GM18505 (cell line): ENCODE measurements around the gene FRAS1.
"Not testable (repeated sequence)": the region's sequence is repeated elsewhere in the genome, so short reads cannot be mapped to it uniquely, and the experiment has no call there.

ENCODE experiments used
- ATAC-seq: cut with Tn5 transposase; IDR thresholded peaks from one replicate; pipeline ENCODE4 v1.9.1; 2021; ENCODE audit not compliant: unreplicated experiment
- POLR2A ChIP-seq: IDR thresholded peaks from 4 replicates; pipeline ENCODE4 v1.6.1; 2011; ENCODE audit warnings: borderline replicate concordance; ENCODE audit not compliant: insufficient read depth, insufficient read length; ENCODE audit errors: extremely low read depth

The FRAS1 gene

DNA sequence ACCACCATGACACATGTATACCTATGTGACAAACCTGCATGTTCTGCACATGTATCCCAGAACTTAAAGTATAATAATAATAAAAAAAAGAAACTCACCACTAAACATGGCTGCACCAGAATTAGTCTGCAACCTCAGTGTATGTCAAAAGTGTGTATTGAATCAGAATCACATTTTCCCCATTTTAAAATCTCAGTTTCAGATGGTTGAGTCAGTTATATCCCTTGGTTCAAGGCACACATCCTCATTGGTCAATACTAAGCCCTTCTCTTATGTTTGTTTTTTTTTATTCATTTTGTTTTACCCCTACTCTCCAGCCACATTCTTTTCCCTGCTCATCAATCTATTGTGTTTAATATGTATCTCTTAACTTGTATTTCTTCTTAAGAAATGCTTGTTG lies 436.6 kb downstream of the FRAS1 start:
- no peak for ATAC-seq
- no peak for TF ChIP-seq POLR2A

DNA sequence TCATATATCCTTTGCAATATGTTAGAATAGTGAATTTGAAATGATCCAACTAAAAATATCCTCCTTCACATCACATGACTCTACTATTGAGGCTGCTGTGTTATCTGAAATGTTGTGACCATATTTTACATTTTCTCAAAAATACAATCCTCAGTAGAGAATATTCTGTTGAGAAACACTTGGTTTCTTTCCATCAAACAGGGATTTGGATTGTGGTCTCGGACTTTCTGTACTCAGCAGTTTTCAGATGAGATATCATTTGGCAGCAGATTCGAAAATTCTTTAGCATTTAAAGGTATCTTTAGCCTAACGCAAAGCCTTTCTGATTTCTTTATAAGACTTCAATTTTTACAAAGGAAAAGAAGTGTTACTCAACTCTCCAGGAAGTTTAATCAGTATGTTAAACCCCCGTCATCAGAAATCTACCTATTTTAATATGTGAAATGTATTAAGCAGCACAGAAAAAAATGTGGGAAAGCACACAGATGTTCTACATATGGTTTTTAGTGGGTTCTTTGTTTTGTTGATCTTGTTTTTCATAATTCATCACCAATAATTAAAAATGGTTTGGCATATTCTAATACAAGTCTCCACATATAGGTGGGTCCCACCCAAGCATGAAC lies 439.0 kb downstream of the FRAS1 start:
- no peak for TF ChIP-seq POLR2A
- ATAC-seq = no peak

- not testable (repeated sequence) for ATAC-seq
These were observed 449.1 kb downstream of the FRAS1 start for GRCh38 chr4:78506260-78506659.

DNA sequence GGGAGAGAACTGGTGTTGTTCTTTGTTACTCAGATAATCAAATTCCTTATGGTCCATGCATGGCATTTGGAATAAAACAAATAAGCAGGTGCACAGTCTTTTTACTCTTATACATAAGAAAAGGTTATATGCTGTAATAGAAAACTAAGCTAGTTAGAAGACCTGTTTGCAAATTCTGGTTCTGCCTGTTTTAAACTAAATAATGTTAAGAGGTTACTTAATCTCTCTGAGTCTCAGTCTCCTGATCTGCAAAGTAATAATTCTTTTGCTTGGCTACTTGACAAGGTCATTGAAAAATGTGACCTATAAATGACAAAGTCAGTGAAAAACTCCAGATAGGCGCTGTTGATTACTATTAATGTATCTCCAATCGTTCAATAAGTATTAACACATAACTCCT lies 451.9 kb downstream of the FRAS1 start:
- TF ChIP-seq POLR2A = no peak
- ATAC-seq = no peak

DNA sequence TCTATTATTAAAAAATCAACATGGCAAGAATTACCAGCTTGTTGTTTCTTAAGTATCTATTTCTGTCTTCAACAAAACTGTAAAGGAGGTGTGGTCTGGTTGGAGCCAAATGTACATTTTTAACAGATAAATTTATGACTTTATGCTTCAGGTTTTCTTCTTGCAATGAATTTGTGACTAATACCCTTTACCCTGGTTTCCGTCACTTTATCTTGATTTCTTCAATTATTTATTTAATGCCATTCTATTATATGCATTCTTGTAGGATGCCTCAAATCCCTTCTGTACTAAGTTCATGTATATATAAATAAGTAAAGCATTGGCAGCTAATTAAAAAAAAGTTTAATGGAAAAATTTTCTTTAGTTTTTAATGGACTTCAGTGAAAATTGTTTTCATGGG lies 453.0 kb downstream of the FRAS1 start:
- ATAC-seq = no peak
- TF ChIP-seq POLR2A = no peak

DNA sequence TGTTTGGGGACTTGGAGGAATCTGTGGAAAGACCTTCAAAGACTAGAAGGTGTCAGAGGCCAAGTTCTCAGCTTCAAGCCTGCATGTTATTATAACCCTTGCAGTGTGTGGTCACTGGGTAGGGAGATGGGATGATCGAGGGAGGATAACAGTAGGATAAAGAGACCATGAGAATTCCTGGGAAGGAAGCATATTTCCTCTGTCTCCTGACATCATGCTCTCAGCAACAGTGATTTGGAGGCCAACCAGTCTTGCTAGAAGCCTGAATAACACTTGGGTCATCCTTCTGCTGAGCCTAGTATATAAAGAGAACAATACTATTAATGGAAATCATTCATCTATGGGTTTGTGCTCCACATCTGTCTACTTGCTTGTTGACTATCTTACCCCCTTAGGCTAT lies 453.6 kb downstream of the FRAS1 start:
- no peak for ATAC-seq

GRCh38 chr4:78512357-78512920 lies 455.3 kb downstream of the FRAS1 start:
- TF ChIP-seq POLR2A = no peak
- ATAC-seq = no peak

More for the DNA sequence above, 453.6 kb downstream of the FRAS1 start:
- TF ChIP-seq POLR2A = no peak

- TF ChIP-seq POLR2A = no peak
- ATAC-seq = no peak
These were observed 456.4 kb downstream of the FRAS1 start for GRCh38 chr4:78513411-78513975.

GRCh38 chr4:78517050-78517652 lies 460.0 kb downstream of the FRAS1 start:
- no peak for ATAC-seq
- no peak for TF ChIP-seq POLR2A

DNA sequence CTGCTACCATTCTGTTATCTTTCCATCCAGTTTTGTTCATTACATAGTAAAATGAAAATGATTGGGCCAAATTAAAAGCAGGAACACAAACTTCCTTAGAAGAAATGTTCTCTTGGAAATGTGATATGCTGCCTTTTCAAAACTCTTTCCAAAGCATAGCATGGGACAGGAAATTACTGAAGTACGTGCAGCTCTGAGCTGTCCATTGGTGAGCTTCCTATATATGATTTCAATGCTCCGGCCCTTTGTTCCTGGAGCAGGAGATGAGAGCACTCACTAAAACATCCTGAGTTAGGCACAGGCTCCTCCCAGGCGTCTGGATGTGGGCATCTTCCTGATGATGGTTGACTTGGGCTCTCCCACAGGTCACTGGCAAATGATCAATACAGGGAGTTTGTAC lies 461.4 kb downstream of the FRAS1 start:
- TF ChIP-seq POLR2A = no peak
- ATAC-seq = no peak

- no peak for TF ChIP-seq POLR2A
- no peak for ATAC-seq
These were observed 462.8 kb downstream of the FRAS1 start for GRCh38 chr4:78519962-78520361.

- TF ChIP-seq POLR2A = no peak
- no peak for ATAC-seq
These were observed 463.7 kb downstream of the FRAS1 start for GRCh38 chr4:78520808-78521226.

DNA sequence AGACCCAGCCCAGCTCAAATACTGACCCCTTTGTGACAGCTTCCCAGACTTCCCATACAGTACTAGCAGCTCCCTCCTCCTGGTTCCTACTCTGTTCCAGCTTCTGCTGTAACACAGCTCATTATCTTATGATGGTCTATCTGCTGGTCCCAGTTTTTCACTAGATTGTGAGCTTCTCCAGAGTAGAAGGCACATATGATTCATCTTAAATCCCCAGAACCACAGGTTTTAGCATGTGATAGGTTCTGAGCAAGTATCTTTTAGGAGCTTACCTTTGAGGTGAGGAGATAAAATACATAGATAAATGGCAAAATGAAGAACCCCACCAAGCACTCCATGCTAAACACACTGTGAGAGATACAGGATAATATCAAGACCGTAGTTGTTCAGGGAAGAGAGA lies 466.9 kb downstream of the FRAS1 start:
- TF ChIP-seq POLR2A = no peak
- ATAC-seq = no peak

DNA sequence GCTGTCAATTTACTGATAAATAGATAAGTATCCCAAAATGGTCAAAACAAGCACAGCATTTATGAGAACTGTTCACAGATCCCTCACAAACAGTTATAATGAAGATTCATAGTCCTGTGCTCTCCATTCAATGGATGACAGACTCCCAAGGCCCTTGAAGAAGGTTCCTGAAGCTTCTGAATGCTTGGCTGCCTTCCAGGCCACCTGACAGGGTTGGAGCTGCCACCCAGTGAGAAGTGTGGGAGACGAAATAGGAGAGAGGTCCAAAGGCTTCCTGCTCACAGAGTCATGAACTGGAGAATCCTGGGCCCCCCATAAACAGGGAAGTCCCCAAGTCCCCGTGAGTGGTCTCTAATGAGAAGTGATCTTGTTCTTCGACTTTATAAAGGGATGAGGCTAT lies 468.4 kb downstream of the FRAS1 start:
- no peak for ATAC-seq
- no peak for TF ChIP-seq POLR2A
